C4-2B (cell line): ENCODE data around the gene RASGRP1.

Source experiments
- ZFX ChIP-seq: fragments of 450-650 bp; IDR thresholded peaks from 2 replicates; pipeline ENCODE4 v1.6.1; 2017
- TF ChIP-seq, protein P1 (sequence below): fragments of 450-650 bp; conservative IDR thresholded peaks from 2 replicates; pipeline ENCODE4 v1.5.1; 2017; ENCODE audit warnings: mild to moderate bottlenecking

GRCh38 chr15:38536201-38536676, 28.4 kb downstream of the RASGRP1 start:
- TF ChIP-seq, protein P1, sequence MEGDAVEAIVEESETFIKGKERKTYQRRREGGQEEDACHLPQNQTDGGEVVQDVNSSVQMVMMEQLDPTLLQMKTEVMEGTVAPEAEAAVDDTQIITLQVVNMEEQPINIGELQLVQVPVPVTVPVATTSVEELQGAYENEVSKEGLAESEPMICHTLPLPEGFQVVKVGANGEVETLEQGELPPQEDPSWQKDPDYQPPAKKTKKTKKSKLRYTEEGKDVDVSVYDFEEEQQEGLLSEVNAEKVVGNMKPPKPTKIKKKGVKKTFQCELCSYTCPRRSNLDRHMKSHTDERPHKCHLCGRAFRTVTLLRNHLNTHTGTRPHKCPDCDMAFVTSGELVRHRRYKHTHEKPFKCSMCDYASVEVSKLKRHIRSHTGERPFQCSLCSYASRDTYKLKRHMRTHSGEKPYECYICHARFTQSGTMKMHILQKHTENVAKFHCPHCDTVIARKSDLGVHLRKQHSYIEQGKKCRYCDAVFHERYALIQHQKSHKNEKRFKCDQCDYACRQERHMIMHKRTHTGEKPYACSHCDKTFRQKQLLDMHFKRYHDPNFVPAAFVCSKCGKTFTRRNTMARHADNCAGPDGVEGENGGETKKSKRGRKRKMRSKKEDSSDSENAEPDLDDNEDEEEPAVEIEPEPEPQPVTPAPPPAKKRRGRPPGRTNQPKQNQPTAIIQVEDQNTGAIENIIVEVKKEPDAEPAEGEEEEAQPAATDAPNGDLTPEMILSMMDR, result no peak
- no peak for TF ChIP-seq ZFX
